HUES48 (cell line): ENCODE measurements around the gene ORM1.

Experiments used
- H3K27ac ChIP-seq: one replicate; pipeline ENCODE4 v1.7.0; 2013; ENCODE audit warnings: low read depth, low read length, inconsistent platforms
- H3K27me3 ChIP-seq: 2 replicates; pipeline ENCODE4 v1.6.1; 2013; ENCODE audit warnings: mild to moderate bottlenecking, low read length; ENCODE audit not compliant: control insufficient read depth, insufficient read depth
- H3K36me3 ChIP-seq: 2 replicates; pipeline ENCODE4 v1.6.1; 2013; ENCODE audit warnings: low read length; ENCODE audit not compliant: control insufficient read depth, insufficient read depth
- H3K4me1 ChIP-seq: 2 replicates; pipeline ENCODE4 v1.6.1; 2013; ENCODE audit warnings: mild to moderate bottlenecking, low read length; ENCODE audit not compliant: control insufficient read depth, insufficient read depth
- H3K4me3 ChIP-seq: 2 replicates; pipeline ENCODE4 v1.5.1; 2013; ENCODE audit warnings: mild to moderate bottlenecking, low read depth, low read length
- H3K9ac ChIP-seq: 2 replicates; pipeline ENCODE4 v1.6.1; 2013; ENCODE audit warnings: mild to moderate bottlenecking, low read depth, low read length, moderate library complexity
- H3K9me3 ChIP-seq: 2 replicates; pipeline ENCODE4 v1.6.1; 2013; ENCODE audit warnings: low read length; ENCODE audit not compliant: control insufficient read depth, insufficient read depth

The ORM1 gene

DNA sequence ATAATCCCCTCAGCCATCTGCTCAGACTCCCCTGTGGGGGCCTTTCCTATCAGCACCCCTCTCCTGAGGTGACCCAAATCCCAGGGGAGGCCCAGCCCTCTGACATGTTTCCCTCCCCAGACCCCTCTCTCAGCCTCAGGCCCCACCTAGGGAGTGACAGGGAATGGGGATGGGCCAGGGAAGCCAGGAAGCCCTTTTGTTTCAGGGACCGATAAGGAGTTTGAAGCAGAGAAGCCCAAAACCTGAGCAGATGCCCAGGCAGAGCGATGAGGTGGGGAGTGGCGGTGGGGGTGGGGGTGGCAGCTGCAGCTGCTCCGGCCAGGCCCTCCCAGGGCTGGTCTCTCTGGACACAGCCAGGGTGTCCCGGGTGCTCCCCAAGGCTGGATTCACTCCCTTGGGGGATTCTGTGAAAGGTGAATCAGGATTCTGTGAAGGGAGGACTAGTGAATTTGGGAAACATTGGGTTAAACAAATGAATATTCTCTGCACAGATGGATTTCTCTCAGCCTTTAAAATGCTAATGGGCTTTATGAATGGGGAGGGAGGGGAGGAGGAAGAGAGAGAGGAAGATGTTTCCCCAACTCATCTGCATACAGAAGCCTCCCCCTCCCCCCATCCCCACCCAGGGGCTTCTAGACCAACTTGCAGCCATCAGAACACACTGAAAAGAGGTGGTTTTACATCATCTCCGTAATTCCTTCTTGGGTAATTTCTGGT is 47.5 kb downstream of the ORM1 start:
- Histone ChIP-seq H3K36me3 (peaks cover 29% of the 10 kb centered on the region), H3K9ac (peak overlapping the region; percentile 34; the same call in 1 of the 2 replicates), H3K9me3 (no peaks in the 10 kb centered on the region), H3K27me3 (no peaks in the 10 kb centered on the region), H3K4me1 (peaks cover 44% of the 10 kb centered on the region), H3K4me3 (0 out of 2 replicates have a peak overlapping the region, but pooled peaks have one; percentile 33), H3K27ac (peak overlapping the region; percentile 96)

GRCh38 chr9:114370968-114371320 is 48.0 kb downstream of the ORM1 start:
- peaks cover 29% of the 10 kb centered on the region for H3K36me3 ChIP-seq
- no peaks in the 10 kb centered on the region for H3K27me3 ChIP-seq
- no peak overlapping the region for H3K4me3 ChIP-seq
- no peaks in the 10 kb centered on the region for H3K9me3 ChIP-seq
- H3K4me1 ChIP-seq: peaks cover 45% of the 10 kb centered on the region
- H3K9ac ChIP-seq: peak overlapping the region; percentile 32
- peak overlapping the region; percentile 96 for H3K27ac ChIP-seq

- Histone ChIP-seq H3K27ac (peak overlapping the region; percentile 96), H3K4me1 (peaks cover 45% of the 10 kb centered on the region), H3K4me3 (no peak overlapping the region)
Observed at GRCh38 chr9:114371343-114371944, 48.5 kb downstream of the ORM1 start.

GRCh38 chr9:114371973-114372917 is 49.3 kb downstream of the ORM1 start:
- H3K27ac ChIP-seq: peak overlapping the region; percentile 34
- H3K9ac ChIP-seq: no peak overlapping the region
- peaks cover 30% of the 10 kb centered on the region for H3K36me3 ChIP-seq
- H3K4me3 ChIP-seq: no peak overlapping the region
- no peaks in the 10 kb centered on the region for H3K27me3 ChIP-seq
- no peaks in the 10 kb centered on the region for H3K9me3 ChIP-seq
- peaks cover 45% of the 10 kb centered on the region for H3K4me1 ChIP-seq

More at GRCh38 chr9:114371343-114371944, 48.5 kb downstream of the ORM1 start:
- Histone ChIP-seq H3K36me3 (peaks cover 28% of the 10 kb centered on the region), H3K27me3 (no peaks in the 10 kb centered on the region), H3K9ac (no peak overlapping the region), H3K9me3 (no peaks in the 10 kb centered on the region)

- no peak overlapping the region for H3K4me3 ChIP-seq
- H3K9me3 ChIP-seq: no peaks in the 10 kb centered on the region
- H3K27ac ChIP-seq: peak overlapping the region; percentile 34
- no peaks in the 10 kb centered on the region for H3K27me3 ChIP-seq
- H3K9ac ChIP-seq: no peak overlapping the region
- peaks cover 45% of the 10 kb centered on the region for H3K4me1 ChIP-seq
- H3K36me3 ChIP-seq: peaks cover 24% of the 10 kb centered on the region
Observed at GRCh38 chr9:114372921-114373448, 50.1 kb downstream of the ORM1 start.

GRCh38 chr9:114373960-114374730 is 51.2 kb downstream of the ORM1 start:
- peaks cover 43% of the 10 kb centered on the region for H3K4me1 ChIP-seq
- H3K27ac ChIP-seq: no peak overlapping the region
- H3K9me3 ChIP-seq: no peaks in the 10 kb centered on the region
- no peak overlapping the region for H3K4me3 ChIP-seq
- H3K27me3 ChIP-seq: no peaks in the 10 kb centered on the region
- H3K9ac ChIP-seq: no peak overlapping the region
- H3K36me3 ChIP-seq: peaks cover 17% of the 10 kb centered on the region

GRCh38 chr9:114374936-114375335 is 52.0 kb downstream of the ORM1 start:
- peaks cover 22% of the 10 kb centered on the region for H3K36me3 ChIP-seq
- no peaks in the 10 kb centered on the region for H3K9me3 ChIP-seq
- H3K27ac ChIP-seq: no peak overlapping the region
- no peak overlapping the region for H3K4me3 ChIP-seq
- peaks cover 35% of the 10 kb centered on the region for H3K4me1 ChIP-seq
- no peaks in the 10 kb centered on the region for H3K27me3 ChIP-seq
- H3K9ac ChIP-seq: no peak overlapping the region

DNA sequence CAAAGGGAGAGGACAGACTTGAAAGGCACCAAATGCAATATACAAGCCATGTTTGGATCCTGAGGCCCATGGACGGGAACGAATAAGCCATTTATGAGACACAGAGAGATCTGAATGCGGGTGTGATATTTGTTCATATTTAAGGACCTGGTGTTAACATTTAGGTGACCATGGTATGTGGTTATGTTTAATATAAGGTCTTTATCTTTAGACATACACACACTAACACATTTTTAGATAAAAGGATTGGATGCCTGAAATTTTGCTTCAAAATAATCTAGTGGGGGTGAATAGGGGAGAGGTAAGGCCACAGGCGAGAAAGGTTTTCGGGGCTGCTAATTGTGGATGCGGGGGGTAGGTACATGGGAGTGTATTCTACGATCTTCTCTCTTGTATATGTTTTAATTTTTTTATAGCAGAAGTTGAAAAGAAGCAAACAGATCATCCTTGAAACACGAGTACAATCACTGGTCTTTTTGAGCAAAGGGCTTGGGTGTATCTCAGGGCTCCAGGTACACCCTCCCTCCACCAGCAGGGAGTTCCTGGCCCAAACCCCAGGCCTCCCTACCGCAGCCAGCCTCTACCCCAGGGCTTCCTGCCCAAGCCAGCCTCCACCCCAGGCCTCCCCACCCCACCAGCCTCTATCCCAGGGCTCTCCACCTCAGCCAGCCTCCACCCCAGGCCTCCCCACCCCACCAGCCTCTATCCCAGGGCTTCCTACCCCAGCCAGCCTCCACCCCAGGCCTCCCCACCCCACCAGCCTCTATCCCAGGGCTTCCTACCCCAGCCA is 52.7 kb downstream of the ORM1 start:
- no peak overlapping the region for H3K27ac ChIP-seq
- peaks cover 30% of the 10 kb centered on the region for H3K4me1 ChIP-seq
- H3K9me3 ChIP-seq: no peaks in the 10 kb centered on the region
- H3K9ac ChIP-seq: no peak overlapping the region
- H3K4me3 ChIP-seq: no peak overlapping the region
- H3K27me3 ChIP-seq: no peaks in the 10 kb centered on the region
- peaks cover 28% of the 10 kb centered on the region for H3K36me3 ChIP-seq
